ENCODE measurements around the gene VWA2. TPM values are rescaled to one million over a fixed set of nuclear protein-coding genes. Genes with fewer than 3 reads are reported as not detected.

The VWA2 gene
- total RNA-seq, 1 donor from 2014 or later: 0.45 TPM

GRCh38 chr10:114274616-114275453, 35.8 kb downstream of the VWA2 start:
- DNase-seq (ENCODE audit: low read depth): no peak

- DNase-seq (ENCODE audit: low read depth): no peak
These were observed 37.0 kb downstream of the VWA2 start for GRCh38 chr10:114276066-114276465.

GRCh38 chr10:114276671-114277070, 37.6 kb downstream of the VWA2 start:
- no peak for DNase-seq (ENCODE audit: low read depth)

- no peak for DNase-seq (ENCODE audit: low read depth)
These were observed 39.3 kb downstream of the VWA2 start for GRCh38 chr10:114278140-114278883.

GRCh38 chr10:114278884-114279191, 39.8 kb downstream of the VWA2 start:
- DNase-seq (ENCODE audit: low read depth): no peak

- no peak for DNase-seq (ENCODE audit: low read depth)
These were observed 40.2 kb downstream of the VWA2 start for GRCh38 chr10:114279289-114279688.

GRCh38 chr10:114279901-114280644, 41.0 kb downstream of the VWA2 start:
- no peak for DNase-seq (ENCODE audit: low read depth)

- no peak for DNase-seq (ENCODE audit: low read depth)
These were observed 42.0 kb downstream of the VWA2 start for GRCh38 chr10:114281006-114281405.

GRCh38 chr10:114281461-114281860, 42.4 kb downstream of the VWA2 start:
- no peak for DNase-seq (ENCODE audit: low read depth)

- no peak for DNase-seq (ENCODE audit: low read depth)
These were observed 43.5 kb downstream of the VWA2 start for GRCh38 chr10:114282526-114282925.

- no peak for DNase-seq (ENCODE audit: low read depth)
These were observed 44.0 kb downstream of the VWA2 start for GRCh38 chr10:114283091-114283490.

GRCh38 chr10:114283535-114284234, 44.6 kb downstream of the VWA2 start:
- DNase-seq (ENCODE audit: low read depth): no peak

GRCh38 chr10:114284346-114285071, 45.5 kb downstream of the VWA2 start:
- no peak for DNase-seq (ENCODE audit: low read depth)

GRCh38 chr10:114285961-114286441, 46.9 kb downstream of the VWA2 start:
- DNase-seq (ENCODE audit: low read depth): no peak

GRCh38 chr10:114286921-114287320, 47.9 kb downstream of the VWA2 start:
- DNase-seq (ENCODE audit: low read depth): no peak

- no peak for DNase-seq (ENCODE audit: low read depth)
These were observed 49.5 kb downstream of the VWA2 start for GRCh38 chr10:114288424-114289095.

- no peak for DNase-seq (ENCODE audit: low read depth)
These were observed 50.0 kb downstream of the VWA2 start for GRCh38 chr10:114289096-114289436.

GRCh38 chr10:114290038-114290437, 51.0 kb downstream of the VWA2 start:
- DNase-seq (ENCODE audit: low read depth): no peak

GRCh38 chr10:114291076-114291475, 52.0 kb downstream of the VWA2 start:
- DNase-seq (ENCODE audit: low read depth): no peak

- no peak for DNase-seq (ENCODE audit: low read depth)
These were observed 52.5 kb downstream of the VWA2 start for GRCh38 chr10:114291516-114291915.
